Measurements from ENCODE around the gene ESYT2.
"Not testable (repeated sequence)": the region's sequence is repeated elsewhere in the genome, so short reads cannot be mapped to it uniquely, and the experiment has no call there.

The ESYT2 gene, protein sequence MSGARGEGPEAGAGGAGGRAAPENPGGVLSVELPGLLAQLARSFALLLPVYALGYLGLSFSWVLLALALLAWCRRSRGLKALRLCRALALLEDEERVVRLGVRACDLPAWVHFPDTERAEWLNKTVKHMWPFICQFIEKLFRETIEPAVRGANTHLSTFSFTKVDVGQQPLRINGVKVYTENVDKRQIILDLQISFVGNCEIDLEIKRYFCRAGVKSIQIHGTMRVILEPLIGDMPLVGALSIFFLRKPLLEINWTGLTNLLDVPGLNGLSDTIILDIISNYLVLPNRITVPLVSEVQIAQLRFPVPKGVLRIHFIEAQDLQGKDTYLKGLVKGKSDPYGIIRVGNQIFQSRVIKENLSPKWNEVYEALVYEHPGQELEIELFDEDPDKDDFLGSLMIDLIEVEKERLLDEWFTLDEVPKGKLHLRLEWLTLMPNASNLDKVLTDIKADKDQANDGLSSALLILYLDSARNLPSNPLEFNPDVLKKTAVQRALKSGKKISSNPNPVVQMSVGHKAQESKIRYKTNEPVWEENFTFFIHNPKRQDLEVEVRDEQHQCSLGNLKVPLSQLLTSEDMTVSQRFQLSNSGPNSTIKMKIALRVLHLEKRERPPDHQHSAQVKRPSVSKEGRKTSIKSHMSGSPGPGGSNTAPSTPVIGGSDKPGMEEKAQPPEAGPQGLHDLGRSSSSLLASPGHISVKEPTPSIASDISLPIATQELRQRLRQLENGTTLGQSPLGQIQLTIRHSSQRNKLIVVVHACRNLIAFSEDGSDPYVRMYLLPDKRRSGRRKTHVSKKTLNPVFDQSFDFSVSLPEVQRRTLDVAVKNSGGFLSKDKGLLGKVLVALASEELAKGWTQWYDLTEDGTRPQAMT

DNA sequence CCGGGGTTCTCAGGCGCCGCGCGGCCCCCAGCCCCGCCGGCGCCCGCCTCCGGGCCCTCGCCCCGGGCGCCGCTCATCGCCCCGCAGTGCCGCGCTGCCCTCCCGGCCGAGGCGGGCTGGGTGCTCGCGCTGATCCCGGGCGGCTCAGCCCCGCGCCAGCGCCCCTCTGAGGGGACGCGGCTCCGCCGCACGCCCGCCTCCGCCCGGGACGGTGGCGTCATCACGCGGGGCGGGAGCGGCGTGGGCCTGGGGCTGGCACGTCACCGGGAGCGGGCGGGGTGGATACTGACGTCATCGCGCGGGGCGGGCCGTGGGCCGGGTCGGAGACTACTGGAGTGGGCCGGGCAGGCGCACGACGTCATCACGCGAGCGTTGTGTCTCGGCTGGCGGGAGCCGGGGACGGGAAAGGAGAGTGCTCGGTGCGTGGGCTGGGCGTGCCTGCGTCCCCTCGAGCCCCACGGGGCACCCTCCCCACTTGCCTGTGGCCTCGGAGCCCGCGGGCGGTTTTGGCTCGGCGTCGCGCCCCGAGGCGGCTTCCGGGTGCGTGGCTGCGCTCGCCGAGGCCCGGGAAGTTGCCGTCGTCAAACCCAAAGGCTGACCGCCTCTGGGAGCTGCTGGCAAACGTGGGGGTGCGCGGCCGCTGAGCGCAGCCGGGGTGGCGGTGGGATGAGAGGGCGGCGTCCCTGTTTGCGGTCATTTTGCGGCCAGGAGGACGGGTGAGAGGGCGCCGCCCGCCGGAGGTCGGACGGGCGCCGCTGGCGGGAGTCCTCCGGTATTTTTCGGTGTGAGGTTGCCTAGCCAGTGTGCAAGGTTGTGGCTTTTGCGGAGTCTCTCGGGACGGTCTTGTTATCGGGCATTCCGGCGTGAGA lies at the start of gene ESYT2:
Gene ESYT2, minus strand, starts transcription at position 168 of the 869 bp plus-strand sequence. Its CDS starts 91 bp downstream, at position 77.
- no peak for DNase-seq (ENCODE audit: low read depth, low spot score)

DNA sequence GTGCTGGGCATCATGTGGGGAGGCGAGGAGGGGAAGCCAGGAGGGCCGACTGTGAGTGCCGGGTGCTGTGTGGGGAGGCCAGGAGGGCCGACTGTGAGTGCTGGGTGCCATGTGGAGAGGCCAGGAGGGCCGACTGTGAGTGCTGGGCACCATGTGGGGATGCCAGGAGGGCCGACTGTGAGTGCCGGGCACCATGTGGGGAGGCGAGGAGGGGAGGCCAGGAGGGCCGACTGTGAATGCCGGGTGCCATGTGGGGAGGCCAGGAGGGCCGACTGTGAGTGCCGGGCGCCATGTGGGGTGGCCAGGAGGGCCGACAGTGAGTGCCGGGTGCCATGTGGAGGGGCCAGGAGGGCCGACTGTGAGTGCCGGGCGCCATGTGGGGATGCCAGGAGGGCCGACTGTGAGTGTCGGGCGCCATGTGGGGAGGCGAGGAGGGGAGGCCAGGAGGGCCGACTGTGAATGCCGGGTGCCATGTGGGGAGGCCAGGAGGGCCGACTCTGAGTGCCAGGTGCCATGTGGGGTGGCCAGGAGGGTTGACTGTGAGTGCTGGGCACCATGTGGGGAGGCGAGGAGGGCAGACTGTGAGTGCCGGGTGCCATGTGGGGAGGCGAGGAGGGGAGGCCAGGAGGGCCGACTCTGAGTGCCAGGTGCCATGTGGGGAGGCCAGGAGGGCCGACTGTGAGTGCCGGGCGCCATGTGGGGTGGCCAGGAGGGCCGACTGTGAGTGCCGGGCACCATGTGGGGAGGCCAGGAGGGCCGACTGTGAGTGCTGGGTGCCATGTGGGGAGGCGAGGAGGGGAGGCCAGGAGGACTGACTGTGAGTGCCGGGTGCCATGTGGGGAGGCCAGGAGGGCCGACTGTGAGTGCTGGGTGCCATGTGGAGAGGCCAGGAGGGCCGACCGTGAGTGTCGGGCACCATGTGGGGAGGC lies 49.1 kb upstream of the ESYT2 start:
- not testable (repeated sequence) for DNase-seq (ENCODE audit: low read depth, low spot score)

DNA sequence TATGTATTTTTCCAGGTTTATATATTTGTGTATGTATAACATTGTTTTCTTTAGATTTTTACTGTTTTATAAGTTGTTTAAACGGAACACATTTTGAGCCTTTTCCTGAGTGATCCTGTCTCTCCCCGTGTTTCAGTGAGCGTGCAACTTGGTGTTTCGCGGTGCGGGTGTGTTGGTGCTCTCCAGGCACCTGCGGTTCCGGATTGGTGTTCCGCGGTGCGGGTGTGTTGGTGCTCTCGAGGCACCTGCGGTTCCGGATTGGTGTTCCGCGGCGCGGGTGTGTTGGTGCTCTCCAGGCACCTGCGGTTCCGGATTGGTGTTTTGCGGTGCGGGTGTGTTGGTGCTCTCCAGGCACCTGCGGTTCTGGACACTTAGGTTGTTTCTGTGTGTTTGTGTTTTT lies 47.7 kb upstream of the ESYT2 start:
- DNase-seq (ENCODE audit: low read depth, low spot score): no peak

DNA sequence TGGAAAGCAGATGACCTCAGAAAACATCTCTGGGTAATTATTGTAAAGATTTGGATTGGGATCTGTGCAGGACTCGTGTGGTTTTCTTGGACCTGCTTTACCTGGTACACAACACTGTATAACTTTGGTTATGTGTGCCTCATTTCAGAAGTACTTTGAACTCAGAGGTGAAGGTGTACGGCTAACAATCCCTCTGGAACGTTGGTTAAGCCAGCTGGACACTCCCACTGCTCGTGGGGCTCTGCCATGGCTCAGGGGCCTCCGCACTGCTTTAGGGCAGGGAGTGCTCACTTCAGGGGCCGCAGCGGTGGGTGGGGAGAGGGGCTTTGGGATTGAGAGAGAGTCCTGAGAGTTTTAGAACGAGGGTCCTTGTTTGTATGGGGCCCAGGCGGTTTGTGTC lies 40.6 kb upstream of the ESYT2 start:
- DNase-seq (ENCODE audit: low read depth, low spot score): no peak

DNA sequence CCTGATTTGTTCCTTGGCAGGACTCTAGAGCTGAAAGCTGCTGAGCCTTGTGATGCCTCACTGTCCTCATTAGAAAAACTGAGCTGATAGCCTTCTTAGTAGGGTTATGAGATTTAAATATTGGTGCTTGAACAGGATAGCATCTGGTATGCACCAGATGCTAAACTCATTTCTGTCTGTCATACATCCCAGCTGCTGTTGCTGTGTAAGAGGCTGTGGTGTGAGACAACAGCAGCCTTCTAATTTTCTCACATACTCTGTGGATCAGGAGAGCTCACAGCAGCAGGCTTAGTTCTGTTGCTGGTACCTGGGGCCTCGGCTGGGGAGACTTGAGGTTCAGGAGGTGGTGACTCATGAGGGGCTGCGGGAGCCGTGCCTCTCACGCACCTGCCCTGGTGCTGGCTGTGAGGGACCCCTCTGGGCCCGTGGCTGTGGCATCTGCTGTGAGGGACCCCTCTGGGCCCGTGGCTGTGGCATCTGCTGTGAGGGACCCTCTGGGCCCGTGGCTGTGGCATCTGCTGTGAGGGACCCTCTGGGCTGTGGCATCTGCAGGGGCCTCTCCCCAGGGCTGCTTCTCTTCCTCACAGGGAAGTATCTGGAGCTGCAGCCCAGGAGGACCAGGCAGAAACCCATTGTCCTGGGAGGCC lies 39.6 kb upstream of the ESYT2 start:
- DNase-seq (ENCODE audit: low read depth, low spot score): no peak

DNA sequence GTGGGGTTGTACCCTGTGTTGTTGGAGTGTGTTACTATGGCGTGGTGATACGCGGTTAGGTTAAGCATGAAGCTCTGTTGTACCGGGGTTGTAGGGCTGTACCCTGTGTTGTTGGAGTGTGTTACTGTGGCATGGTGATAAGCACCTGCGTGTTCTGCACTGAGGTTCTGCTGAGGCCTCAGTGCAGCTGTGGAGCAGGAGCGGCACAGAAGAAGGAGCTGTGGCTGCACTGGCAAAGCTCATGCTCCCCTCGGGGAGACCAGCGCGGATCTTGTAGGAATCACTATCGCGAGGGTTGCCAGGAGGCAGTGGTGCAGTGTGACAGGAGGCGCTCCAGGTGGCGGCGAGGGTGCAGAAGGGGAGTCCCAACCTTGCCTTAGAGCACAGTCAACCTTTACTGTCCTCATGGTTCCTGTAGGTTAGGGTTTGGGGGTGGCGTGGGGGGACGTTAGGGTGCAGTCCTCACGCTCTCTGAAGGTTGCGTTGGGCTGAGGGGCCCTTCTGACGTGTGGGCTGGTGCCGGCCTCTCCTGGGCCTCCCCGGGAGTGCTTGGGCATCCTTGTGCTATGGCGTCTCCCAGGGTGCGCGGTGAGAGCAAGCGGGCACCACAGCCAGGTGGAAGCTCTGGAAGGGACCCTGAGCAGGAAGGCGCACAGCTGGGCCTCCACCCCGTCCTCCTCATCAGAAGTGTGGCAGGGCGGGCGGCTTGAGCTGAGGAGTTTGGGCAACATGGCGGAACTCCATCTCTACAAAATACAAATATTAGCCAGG lies 38.1 kb upstream of the ESYT2 start:
- DNase-seq (ENCODE audit: low read depth, low spot score): no peak

DNA sequence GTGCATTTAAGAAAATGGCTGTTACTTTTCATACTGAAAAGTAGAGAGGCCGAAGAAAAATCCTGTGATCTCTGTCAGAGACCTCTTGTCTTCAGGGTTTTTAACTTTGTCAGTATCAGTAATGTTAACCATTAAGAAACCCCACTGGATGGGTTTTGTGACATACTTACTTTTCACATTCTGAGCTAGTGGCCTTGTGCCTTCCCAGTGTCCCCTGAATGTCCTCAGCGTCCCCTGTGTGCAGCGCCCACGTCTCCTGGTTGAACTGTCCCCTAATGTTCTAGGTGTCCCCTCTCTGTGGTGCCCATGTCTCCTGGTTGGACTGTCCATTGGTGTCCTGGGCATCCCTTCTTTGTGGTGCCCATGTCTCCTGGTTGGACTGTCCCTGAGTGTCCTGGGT lies 36.7 kb upstream of the ESYT2 start:
- no peak for DNase-seq (ENCODE audit: low read depth, low spot score)

DNA sequence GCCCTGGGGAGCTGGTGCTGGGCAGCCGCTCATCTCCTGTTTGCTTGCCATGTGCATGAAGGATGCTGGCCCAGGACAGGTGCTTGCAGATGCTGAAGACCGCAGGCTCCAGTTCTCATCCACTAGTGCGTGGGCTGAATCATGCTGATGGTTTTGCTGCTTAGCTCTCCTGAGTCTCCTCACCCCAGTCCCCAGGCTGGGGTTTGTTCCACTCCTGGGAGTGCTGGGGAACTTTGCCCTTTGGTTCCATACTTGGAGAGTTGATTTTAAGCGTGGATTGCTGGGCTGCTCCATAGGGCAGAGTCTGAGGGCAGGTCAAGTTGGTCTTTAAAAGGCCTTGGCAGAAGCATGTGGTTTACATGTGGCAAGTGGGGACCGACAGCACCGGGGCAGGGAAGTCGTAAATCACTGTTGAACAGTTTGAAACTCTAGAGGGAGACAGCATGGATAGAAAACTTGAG lies 36.2 kb upstream of the ESYT2 start:
- DNase-seq (ENCODE audit: low read depth, low spot score): no peak

DNA sequence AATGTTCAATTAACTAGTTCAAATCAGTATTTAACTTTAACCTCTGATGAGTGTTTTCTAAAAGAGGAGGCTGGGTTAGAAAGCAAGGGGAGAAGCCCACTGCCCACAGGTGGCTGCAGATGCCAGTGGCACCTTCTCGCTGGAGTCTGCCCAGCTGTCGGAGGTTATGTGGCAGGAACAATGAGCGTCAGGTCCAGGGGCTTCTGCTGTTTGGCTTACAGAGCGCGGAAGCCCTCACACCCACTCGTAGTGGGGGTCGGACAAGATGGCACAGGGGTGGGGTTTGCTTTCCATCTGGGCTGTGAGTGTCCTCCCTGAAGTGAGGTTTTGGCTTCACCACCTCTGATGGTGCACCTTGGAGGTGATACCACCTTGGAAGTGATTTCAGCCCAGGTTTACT lies 35.5 kb upstream of the ESYT2 start:
- no peak for DNase-seq (ENCODE audit: low read depth, low spot score)

DNA sequence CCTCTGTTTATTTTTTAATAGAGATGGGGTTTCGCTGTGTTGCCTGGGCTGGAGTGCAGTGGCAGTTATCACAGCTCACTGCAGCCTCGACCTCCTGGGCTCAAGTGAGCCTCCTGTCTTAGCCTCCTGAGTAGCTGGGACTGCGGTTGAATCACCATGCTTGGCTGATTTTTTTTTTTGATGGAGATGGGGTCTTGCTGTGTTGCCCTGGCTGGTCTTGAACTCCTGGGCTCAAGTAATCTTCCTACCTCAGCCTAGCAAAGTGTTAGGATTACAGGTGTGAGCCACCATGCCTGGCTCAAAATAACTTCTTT lies 35.2 kb upstream of the ESYT2 start:
- no peak for DNase-seq (ENCODE audit: low read depth, low spot score)

DNA sequence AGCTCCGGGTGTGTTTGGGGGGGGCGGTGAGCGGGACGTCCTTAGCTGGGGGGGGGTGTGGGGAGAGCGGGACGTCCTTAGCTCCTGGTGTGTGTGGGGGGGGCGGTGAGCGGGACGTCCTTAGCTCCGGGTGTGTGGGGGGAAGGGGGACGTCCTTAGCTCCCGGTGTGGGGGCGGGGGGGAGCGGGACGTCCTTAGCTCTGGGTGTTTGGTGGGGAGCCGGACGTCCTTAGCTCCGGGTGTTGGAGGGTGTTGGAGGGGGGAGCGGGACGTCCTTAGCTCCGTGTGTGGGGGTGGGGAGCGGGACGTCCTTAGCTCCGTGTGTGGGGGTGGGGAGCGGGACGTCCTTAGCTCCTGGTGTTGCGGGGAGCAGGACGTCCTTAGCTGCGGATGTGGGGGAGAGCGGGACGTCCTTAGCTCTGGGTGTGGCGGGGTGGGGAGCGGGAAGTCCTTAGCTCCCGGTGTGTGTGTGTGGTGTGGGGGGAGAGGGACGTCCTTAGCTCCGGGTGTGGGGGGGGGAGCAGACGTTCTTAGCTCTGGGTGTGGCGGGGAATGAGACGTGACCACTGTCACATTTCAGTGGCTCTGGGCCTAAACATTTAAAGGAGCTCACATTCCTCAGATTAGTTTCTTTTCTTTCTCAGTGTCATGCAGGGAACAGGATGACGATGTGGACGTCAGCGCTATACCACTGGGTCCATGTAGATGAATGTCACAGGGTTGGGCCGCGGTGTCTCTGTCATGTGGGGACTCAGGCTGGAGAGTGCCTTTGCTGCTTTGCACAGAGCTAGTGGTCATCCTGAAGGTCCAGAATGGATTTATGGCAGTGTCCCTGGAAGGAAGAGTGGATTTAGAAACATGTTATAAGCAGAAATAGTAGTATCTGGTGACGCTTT lies 34.5 kb upstream of the ESYT2 start:
- no peak for DNase-seq (ENCODE audit: low read depth, low spot score)

DNA sequence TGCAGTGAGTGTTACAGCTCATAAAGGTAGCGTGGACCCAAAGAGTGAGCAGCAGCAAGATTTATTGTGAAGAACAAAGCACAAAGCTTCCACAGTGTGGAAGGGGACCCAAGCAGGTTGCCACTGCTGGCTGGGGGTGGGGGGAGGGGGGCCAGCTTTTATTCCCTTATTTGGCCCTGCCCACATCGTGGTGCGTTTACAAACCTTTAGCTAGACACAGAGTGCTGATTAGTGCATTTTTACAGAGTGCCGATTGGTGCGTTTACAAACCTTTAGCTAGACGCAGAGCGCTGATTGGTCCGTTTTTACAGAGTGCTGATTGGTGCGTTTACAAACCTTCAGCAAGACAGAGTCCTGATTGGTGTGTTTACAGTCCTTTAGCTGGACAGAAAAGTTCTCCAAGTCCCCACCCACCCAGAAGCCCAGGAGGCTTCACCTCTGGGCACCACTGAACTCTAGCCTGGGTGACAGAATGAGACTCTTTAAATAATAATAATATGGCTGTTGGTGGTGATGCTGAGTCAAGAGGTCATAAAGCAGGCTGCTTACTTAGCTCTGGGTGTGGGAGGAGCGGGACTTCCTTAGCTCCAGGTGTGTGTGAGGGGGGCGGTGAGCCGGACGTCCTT lies 33.8 kb upstream of the ESYT2 start:
- DNase-seq (ENCODE audit: low read depth, low spot score): not testable (repeated sequence)

DNA sequence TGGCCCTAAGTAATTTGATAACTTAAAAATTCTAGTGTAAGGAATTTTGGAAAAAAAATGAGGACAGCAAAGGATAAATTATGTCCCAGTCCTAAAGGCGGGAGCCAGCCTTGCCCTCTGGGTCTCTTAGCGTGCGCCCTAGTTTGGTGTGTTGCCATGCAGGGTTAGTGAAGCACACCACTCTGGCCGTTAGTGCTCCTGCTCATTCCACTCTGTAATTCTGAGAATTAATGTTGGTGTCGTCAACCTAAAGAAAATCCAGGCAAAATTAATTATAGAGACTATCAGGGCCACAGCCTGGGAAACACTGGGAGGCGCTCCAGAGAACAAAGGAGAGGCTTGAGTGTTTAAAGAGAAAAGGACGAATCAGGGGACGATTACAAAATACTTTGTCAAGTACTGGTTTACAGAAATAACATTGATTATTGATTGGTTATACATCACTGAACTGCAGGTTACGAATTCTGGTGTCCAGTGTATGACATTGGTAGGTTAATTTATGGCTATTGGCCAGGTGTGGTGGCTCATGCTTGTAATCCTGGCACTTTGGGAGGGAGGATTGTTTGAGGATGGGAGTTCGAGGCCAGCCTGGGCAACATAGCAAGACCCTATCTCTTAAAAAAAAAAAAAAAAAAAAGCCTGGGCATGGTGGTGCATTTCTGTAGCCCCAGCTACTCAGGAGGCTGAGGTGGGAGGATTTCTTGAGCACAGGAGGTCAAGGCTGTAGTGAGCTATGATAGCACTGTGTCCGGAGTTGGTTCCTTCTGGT lies 32.8 kb upstream of the ESYT2 start:
- no peak for DNase-seq (ENCODE audit: low read depth, low spot score)

DNA sequence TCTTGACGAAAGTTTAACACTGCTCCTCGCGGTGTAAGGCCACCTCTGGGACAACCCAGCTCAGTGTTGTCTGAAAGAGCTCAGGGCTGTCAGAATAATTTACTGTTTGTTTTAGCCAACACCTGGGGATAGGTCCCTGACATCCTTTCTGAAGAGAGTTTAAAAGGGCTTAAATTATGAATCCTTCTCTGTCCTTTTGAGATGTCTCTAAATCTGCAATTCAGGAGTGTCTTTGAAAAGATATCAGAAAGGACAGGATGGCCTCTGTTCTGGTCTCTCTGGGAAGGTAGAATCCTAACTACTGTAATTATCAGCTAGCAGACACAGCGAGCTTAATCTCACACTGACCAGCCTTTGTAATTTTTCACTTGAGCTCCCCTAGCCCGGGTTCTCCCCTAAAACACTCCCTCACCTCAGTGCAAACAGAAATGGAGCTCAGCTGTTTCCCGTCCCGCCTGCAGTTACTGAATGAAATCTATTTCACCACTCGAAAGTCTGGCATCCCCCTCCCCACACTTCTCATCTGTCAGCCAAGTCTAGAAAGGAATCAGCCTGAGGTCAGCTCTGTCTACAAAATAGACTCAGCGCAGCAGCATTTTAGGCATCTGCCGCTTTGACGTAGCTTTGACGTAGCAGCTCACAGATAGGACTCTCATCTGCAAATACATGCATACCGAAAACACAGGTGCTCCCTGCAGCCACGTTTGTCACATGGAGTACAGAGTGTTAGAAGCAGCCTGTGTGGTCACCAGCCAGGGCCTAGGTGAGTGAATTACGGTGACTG lies 31.9 kb upstream of the ESYT2 start:
- DNase-seq (ENCODE audit: low read depth, low spot score): no peak

DNA sequence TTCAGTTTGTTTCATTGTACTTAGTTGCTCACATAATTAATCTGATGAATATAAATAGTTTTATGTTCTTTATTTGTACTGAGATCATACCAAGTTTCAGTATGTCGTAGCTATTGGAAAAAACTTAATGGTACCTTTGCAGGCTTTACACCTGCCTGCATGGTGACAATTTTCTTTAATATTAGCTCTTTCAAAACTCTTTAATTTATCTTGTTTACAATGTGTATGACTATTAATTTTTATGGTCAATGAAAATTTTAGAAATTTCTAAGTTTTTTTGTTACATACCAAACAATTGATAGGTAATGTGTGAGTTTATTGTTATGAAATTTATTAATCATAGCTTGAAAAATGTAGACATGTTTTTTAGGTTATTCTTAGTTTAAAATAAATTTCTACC lies 31.1 kb upstream of the ESYT2 start:
- DNase-seq (ENCODE audit: low read depth, low spot score): no peak

Data from iPS DF 19.7 (cell line).